EH (cell line): ENCODE measurements around the gene CEP112.

Experiments used
- DNase-seq: peaks from one replicate; pipeline ENCODE4 v3.0.0-alpha.2; 2015; ENCODE audit warnings: low read depth

Gene CEP112

DNA sequence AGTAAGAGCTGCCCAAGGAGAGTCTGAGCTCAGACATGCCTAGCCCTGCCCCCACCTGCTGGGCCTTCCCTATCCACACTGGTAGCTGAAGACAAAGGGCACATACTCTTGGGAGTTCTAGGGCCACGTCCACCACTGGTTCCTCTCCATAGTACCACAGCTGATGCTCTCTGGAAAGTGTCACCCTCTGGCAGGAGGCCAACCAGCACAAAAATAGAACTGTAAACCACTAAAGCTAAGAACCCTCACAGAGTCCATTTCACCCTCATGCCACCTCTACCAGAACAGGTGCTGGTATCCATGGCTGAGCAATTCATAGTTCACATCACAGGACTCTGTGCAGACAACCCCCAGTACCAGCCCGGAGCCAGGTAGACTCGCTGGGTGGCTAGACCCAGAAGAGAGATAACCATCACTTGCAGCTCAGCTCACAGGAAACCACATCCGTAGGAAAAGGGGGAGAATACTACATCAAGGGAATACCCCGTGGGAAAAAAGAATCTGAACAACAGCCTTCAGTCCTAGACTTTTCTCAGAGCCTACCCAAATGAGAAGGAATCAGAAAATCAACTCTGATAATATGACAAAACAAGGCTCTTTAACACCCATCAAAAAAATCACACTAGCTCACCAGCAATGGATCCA lies 115.3 kb downstream of the CEP112 start:
- DNase-seq = peak; percentile 28

DNA sequence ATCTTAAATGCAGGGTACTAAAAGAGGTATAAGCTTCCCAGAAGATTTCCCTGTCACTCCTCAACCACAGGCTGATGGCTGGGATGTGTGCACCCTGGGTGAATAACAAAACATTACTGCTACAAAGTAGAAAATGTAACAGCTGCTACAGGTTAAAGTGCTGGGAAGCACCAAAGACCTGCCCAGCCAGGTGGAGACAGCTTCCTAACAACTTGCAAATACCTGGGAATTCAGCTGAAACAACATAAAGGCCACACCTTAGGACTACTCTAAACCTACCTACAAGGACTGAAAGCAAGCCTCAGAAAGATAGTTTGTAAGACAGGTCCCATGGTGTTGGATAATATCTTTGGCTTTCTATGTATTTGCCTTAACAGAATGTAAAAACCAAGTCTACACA lies 118.5 kb downstream of the CEP112 start:
- DNase-seq = no peak

DNA sequence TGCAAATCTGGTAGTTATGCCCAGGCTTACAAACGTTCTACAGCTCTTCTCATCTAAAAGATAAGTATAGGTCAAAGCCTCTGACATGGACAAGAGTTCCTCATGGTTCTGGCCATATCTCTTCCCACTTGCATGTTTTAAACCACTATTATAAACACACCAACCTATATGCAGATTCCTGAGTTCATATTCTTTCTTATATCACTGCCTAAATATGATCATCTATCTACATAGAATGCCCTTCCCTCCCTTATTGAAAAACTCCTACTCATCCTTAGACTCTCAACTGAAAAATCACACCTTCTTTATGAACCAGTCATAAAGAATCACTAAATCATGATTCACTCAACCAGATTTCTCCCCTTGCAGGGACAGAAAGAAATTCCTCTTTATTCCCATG lies 128.2 kb downstream of the CEP112 start:
- no peak for DNase-seq

DNA sequence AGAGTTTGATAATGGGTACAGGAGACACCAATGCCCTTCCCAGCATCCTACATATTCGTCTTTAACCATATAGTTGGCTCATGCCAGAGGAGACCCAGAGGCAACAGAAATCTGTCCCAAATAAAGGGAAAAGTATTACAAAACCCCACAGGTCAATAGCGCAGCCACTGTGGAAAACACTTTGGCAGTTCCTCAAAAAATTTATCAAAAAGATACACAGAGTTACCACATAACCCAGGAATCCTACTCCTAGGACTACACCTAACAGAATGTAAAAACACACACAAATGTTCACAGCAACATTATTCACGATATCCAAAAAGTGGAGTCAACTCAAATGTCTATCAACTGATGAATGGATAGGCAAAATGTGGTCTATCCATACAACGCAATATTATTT lies 135.8 kb downstream of the CEP112 start:
- DNase-seq = no peak

DNA sequence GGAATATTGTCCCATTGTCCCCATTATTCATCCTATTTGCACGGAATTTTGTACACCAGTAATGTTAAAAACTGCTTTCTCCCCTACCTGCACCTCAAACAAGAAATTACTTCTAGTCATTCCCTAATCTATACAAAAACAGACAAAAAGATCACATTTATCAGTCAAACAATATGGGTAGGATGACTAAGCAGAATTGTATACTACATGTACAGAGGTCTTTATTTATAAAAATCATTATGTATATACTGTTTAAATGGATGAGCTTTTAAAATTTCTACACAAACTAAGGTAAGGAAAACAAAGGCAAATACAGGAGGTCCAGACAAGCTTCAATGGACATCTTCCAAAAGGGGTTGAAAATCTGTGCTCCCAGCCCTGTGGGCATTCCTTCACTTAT lies 137.7 kb downstream of the CEP112 start:
- DNase-seq = no peak

DNA sequence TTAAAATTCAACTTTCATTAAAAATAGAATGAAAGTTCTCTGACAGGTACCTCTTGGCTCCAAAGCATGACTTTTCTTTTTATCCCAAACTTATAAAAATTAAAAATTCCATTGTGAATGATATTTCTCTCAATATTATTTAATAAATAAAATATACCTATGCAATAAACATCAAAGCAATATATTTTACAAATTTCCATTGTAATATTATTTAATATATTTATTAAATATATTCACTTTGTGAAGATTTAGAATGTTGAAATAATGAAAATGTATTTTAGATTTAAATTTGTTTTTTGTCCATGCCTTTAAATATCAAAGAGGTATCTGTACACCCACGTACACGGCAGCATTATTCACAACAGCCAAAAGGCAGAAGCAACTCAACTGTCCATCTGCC lies 147.8 kb downstream of the CEP112 start:
- no peak for DNase-seq

DNA sequence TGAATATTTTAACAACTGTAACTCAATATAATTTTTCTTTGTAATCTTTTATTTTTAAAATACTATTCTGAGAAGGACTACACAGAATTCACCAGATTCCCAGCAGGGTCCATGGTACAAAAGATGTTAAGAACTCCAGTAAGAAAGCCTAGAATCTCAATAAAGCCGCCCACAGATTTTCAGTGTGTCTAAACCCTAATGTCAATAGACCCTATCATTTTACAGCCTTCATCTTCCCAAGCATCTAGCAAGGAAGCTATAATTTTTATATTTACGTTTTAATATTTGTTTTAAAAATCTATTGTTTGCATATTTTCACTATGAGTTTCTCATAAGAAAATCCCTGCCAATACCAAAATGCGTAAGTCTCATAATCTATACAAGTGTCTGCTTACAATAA lies 148.5 kb downstream of the CEP112 start:
- no peak for DNase-seq

DNA sequence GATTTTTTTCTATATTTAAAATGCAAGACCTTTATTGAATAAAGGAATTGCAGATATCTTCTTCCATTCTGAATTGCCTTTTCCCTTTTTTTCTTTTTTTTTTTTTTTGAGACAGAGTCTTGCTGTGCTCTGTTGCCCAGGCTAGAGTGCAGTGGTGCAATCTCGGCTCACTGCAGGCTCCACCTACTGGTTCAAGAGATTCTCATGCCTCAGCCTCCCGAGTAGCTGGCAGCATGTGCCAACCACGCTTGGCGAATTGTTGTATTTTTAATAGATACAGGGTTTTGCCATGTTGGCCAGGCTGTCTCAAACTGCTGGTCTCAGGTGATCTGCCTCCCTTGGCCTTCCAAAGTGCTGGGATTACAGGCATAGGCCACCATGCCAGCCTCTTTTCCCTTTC lies 151.5 kb downstream of the CEP112 start:
- peak; percentile 3 for DNase-seq

DNA sequence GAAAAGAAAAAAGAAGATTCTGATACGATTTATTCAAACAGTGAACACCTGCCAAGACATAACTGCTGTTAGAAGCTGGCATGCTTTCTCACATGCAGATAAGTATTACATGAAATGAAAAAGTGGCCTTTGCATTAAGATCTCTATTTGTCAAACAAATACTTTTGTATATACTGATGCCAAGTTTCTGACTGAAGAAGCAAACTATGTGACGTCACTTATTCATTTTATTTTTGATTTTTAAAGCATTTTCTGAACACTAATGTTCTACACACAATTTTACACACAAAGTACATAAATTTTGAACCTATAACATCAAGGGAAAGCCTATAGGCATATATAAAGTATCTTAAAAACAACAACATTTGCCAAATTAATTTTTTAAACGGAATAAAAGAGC lies 153.8 kb downstream of the CEP112 start:
- no peak for DNase-seq

DNA sequence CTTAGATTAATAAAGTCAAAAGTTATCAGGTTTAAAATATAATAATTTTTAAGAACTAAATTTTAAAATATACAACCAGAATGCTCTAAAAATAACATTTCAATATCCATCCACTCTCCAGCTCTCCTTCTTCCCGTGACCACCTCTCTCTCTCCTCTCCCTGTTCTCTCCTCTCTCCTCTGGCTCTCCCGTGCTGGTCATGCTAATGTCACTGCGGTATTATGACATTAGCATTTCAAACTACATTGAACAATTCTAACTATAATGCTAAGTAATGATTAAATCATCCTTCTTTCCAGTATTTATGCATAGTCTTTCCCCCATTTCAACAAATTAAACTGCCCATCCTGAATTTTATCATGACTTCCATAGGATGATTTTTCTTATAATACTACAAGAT lies 154.7 kb downstream of the CEP112 start:
- DNase-seq = no peak

DNA sequence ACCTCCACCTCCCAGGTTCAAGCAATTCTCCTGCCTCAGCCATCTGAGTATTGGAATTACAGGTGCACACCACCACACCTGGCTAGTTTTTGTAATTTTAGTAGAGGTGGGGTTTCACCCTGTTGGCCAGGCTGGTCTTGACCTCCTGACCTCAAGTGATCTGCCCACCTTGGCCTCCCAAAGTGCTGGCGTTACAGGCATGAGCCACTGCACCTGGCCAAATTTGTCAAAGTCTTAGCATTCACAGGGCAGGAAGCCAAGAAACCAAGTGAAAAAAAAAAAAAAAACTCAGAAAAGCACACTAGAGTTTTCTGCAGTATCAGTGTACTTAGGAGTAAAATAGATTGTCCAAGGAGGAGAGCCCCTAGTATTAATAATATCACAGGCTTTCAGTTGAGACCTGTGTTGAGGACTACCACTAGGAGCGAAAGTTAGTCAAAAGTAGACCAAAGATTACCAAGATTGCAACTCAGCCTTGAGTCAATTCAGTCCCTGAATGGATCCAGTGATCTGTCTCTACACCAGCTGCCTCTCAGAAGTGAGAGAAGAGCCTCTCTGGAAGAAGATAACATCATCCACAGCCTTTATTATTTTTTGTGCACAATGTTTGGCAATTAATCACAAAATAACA lies 159.7 kb downstream of the CEP112 start:
- DNase-seq = peak; percentile 43

DNA sequence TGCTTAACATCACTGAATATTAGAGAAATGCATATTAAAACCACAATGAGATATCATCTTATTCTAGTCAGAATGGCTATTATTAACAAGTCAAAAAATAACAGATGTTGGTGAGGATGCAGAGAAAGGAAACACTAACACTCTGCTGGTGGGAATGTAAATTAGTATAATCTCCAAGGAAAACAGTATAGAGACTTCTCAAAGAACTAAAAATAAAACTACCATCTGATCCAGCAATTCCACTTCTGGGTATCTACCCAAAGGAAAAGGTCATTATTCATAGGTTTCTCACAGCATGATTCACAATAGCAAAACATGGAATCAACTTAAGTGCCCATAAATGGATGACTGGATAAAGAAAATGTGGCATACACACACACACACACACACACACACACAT lies 166.4 kb downstream of the CEP112 start:
- DNase-seq = peak; percentile 81

DNA sequence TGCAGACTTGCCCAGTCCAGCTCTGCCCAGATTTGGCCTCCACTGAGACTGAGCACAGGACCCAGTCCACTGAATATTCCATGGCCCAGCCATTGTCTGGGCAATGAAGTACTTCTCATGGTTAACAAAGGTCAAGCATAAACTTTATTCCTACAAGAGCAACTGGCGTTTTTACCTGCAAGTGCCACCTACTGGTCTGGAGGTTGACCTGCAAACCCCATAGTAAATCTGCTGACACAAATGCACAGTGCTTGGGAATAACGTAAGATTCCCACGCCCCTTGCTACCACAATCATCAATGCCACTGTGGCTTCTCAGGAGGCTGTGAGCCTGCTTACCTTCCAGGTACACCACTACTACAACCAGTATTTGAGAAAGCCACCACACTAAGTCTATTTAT lies 170.2 kb downstream of the CEP112 start:
- DNase-seq = no peak

DNA sequence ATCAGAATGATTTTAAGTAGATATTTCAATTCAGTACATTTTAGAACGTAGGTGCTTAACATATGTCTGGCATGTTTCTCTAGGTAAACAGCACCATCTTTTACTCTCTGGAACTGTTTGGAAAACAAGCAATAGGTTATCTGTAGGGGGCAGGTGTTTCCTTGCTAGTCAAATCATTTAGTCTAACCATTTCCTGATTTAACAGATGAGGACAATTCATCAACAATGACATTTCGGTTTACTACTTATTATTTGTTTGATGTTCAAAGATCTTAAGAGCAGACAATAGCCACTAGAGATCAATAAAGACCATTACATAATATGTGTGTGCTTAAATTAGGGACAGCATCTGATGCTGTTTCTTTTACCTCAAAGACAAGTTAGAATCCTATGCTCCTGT lies 173.1 kb downstream of the CEP112 start:
- no peak for DNase-seq

DNA sequence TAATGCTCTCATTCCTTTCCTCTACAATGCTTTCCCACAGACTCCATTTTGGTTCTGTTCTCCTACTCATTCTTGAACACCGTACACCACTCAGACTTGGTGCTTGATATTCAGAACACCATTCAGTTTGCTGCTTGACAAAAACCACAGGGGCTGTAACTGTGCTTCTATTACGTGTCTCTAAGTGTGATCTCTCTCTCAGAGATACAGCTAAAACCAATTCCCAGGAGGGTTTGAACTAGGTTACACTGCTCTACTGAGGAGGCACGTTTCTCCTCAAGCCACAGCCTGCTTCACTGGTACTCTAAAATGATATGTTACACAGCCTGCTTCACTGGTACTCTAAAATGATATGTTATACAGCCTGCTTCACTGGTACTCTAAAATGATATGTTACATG lies 175.7 kb downstream of the CEP112 start:
- DNase-seq = no peak

DNA sequence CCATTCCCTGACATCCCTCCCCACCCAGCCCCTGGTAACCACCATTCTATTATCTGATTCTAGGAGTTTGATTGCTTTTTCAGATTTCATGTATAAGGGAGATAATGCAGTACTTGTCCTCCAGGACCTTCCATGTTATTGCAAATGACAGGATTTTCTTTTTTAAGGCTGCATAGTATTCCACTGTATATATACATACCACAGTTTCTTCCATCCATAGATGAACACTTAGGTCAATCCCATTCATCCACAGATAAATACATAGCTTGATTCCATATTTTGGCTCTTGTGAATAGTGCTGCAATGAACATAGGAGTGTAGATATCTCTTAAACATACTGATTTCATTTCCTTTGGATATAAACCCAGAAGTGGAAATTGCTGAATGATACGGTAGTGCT lies 183.3 kb downstream of the CEP112 start:
- DNase-seq = no peak

DNA sequence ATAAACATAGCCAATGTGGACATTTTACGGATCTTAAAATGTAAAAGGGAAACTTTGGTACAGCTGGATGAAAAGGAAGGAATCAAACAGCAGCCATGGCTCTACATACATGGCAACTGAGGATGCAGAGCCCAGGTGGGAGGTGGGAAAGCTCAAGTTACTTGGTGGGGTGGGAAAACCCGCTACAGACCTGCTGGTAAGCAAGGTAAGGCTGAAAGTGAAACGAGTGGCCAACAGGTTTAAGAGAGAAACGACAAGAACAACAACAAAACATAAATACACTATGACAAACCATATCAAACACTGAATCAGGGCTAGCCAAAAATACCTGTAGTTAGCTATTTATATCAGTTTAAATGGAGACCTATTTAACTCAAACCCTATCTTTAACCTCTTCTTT lies 185.3 kb downstream of the CEP112 start:
- DNase-seq = no peak

DNA sequence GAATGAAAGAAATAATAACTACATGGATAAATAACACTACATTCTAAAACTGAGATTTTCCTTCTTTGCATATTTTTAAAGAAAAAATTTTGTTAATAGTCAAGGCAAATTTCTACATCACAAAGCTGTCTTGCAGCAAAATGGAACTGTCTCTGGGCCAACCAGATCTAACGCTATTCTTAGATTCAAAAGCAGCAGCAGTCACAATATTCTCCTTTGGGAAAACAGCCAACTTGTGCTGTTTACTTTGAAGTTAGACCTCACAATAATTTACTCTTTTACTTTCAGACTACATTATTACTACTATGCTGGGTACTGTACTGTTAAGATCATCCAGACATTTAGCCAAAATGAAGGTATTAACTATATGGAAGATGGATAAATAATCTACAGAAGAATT lies 189.1 kb downstream of the CEP112 start:
- peak; percentile 8 for DNase-seq

DNA sequence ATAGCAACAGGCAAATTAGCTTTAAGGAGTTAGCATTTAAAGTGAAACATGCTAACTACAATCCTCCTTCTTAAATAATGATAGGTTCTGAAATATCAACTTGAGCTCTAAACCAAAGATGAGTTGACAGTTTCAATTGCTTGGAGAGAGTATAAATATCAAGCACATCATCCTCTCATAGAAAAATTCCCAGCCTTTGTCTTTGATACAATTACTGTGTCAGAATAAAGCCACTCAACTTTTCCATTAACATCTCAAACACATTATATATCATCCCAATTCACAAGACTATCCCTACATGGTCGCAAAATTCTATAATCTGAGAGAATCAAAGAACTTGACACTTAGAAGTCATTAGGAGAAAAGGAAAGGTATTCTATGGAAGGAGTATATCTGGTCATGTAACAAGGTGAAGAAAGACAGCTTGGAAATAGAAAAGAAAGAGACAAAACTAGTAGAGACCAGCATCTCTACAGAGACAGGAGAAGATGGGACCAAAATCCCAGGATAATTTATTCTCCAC lies 189.8 kb downstream of the CEP112 start:
- DNase-seq = no peak

DNA sequence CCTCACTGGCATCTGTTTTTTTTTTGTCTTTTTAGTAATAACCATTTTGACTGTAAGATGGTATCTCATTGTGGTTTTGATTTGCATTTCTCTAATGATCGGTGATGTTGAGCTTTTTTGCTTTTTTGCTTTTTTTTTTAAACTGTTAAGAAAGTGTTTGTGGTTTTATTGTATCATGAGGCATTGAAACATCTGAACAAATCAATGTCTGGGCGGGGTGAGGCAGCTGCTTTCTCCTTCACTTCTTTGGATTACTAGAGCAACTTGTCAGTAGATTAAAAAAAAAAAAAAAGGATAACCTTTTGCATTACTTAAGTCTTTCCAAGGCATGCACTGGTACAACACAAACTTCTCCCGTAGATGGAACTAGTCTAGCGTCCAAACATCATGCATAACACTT lies 191.7 kb downstream of the CEP112 start:
- DNase-seq = no peak

DNA sequence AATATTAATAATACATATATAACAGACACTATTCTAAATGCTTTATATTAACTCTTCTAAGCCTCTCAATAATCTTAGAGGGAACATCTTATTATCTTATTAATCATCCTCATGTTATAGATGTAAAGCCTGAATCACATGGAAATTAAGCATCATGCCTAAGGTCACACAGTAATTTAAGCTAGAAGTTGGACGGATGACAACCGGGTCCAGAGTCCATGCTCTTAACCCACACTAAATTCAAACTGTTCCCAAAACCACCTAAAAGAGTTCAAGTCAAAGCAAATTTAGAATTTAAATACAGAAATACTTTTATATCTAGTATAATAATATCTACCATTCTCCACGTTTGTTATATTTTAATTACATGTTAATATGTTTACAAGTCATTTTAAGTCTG lies 193.3 kb downstream of the CEP112 start:
- DNase-seq = no peak

DNA sequence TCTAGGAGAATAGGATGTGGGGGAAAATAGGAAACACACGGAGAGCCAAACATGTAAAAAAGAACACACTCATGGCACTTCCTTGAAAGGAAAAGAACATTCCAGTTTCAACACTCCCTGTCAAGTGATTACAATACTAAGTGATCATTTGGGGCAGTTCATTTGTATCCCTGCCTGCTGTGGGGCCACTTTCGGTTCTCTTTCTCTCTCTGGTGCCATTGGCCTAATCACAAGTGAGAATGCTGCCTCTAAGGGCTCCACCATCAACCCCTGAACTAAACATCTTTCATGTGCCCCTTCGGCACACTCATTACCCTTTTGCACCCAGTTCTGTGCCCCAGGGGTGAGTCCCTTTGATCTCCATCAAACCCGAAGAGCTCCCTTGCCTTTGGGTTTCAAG lies 197.3 kb downstream of the CEP112 start:
- no peak for DNase-seq

DNA sequence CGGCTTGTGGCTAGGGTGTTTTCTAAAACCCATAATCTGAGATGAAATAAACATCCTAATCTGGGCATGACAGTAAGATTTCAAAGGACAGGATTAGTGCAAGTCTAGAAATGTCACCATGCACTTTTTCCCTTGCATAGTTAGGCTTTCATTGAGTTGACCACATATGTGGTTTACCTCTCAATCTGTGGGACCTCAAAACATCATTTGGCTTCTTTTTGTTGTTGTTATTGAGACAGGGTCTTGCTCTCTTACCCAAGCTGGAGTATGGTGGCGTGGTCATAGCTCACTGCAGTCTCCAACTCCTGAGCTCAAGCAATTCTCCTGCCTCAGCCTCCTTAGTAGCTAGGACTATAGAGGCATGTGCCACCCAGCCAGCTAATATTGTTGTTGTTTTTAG lies 197.8 kb downstream of the CEP112 start:
- DNase-seq = no peak

DNA sequence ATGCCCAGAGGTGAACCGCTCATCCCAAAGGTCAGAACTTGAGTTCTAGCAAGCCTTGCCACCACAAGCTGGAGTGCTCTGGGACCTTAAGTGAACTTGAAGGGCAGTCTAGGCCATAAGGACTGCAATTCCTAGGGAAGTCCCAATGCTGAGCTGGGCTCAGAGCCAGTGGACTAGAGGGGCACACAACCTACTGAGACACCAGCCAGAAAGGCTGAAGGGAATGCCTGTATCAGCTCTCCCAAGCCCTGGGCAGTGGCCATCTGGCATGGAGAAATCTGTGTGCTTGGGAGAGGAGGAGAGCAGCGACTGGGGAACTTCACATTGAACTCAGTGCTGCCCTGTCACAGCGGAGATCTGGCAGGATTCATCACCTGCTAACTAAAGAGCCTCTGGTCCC lies 201.3 kb downstream of the CEP112 start:
- no peak for DNase-seq
